GM23338 (cell line): ENCODE data around the gene GTSE1. TPM values are rescaled to one million over a fixed set of nuclear protein-coding genes. Genes with fewer than 3 reads are reported as not detected.

Source experiments
- ATAC-seq: fragments of 200-7000 bp; cut with Tn5 transposase; 3 replicates; pipeline ENCODE4 v1.9.1; 2020
- DNase-seq: peaks from one replicate; pipeline ENCODE4 v3.0.0-alpha.2; 2015; ENCODE audit warnings: low spot score
- H2AFZ ChIP-seq: fragments of 200-600 bp; sonication (generic); 2 replicates; pipeline ENCODE4 v1.8.0; 2016; ENCODE audit warnings: antibody characterized with exemption, mild to moderate bottlenecking, moderate library complexity
- H3F3A ChIP-seq: fragments of 200-600 bp; sonication (generic); replicated peaks from 2 replicates; pipeline ENCODE4 v1.8.0; 2017; ENCODE audit warnings: antibody characterized with exemption, mixed run types, low read depth
- H3K27ac ChIP-seq: fragments of 200-600 bp; sonication (generic); 2 replicates; pipeline ENCODE4 v1.6.1; 2016; ENCODE audit warnings: low read depth
- H3K27me3 ChIP-seq: fragments of 200-600 bp; sonication (generic); 2 replicates; pipeline ENCODE4 v1.8.0; 2016; ENCODE audit warnings: mild to moderate bottlenecking, mixed run types, moderate library complexity; ENCODE audit not compliant: insufficient read depth
- H3K36me3 ChIP-seq: fragments of 200-600 bp; sonication (generic); 2 replicates; pipeline ENCODE4 v1.8.0; 2016; ENCODE audit warnings: mild to moderate bottlenecking; ENCODE audit not compliant: insufficient read depth
- H3K4me1 ChIP-seq: fragments of 200-600 bp; sonication (generic); 2 replicates; pipeline ENCODE4 v1.8.0; 2016; ENCODE audit warnings: mild to moderate bottlenecking, moderate library complexity; ENCODE audit not compliant: insufficient read depth
- H3K4me2 ChIP-seq: fragments of 200-600 bp; sonication (generic); 2 replicates; pipeline ENCODE4 v1.7.1; 2017; ENCODE audit warnings: mixed run types
- H3K4me3 ChIP-seq: fragments of 200-600 bp; sonication (generic); 2 replicates; pipeline ENCODE4 v1.6.1; 2016; ENCODE audit warnings: mixed run types
- H3K79me2 ChIP-seq: fragments of 200-600 bp; sonication (generic); replicated peaks from 2 replicates; pipeline ENCODE4 v1.8.0; 2017; ENCODE audit warnings: mild to moderate bottlenecking; ENCODE audit not compliant: insufficient read depth
- H3K9me2 ChIP-seq: fragments of 200-600 bp; sonication (generic); 2 replicates; pipeline ENCODE4 v1.8.0; 2017; ENCODE audit not compliant: insufficient read depth
- H4K20me1 ChIP-seq: fragments of 200-600 bp; sonication (generic); replicated peaks from 2 replicates; pipeline ENCODE4 v1.8.0; 2017; ENCODE audit warnings: mild to moderate bottlenecking; ENCODE audit not compliant: insufficient read depth
- H3K27ac Mint-ChIP-seq: 2 replicates; pipeline ENCODE4 v1.8.0; 2020; ENCODE audit warnings: inconsistent platforms, mild to moderate bottlenecking, moderate library complexity, mixed read lengths
- H3K27me3 Mint-ChIP-seq: 3 replicates; pipeline ENCODE4 v1.8.0; 2022; ENCODE audit warnings: low read depth, mild to moderate bottlenecking, moderate library complexity, mixed read lengths, inconsistent platforms; ENCODE audit not compliant: insufficient read depth, poor library complexity
- H3K36me3 Mint-ChIP-seq: 3 replicates; pipeline ENCODE4 v1.8.0; 2021; ENCODE audit warnings: low read depth, mild to moderate bottlenecking, inconsistent platforms, moderate library complexity, mixed read lengths
- H3K4me1 Mint-ChIP-seq: 3 replicates; pipeline ENCODE4 v1.8.0; 2020; ENCODE audit warnings: mild to moderate bottlenecking, inconsistent platforms, mixed read lengths
- H3K4me3 Mint-ChIP-seq: 3 replicates; pipeline ENCODE4 v1.8.0; 2021; ENCODE audit warnings: moderate library complexity, mild to moderate bottlenecking, inconsistent platforms, mixed read lengths
- H3K9me3 Mint-ChIP-seq: 3 replicates; pipeline ENCODE4 v1.8.0; 2020; ENCODE audit warnings: moderate library complexity, mild to moderate bottlenecking, inconsistent platforms, mixed read lengths
- CREB1 ChIP-seq: fragments of 250-450 bp; sonication (Bioruptor Pico); IDR thresholded peaks from 2 replicates; pipeline ENCODE4 v1.5.0; 2020; ENCODE audit warnings: low read depth, mild to moderate bottlenecking, moderate library complexity
- EZH2 ChIP-seq: fragments of 200-600 bp; sonication (generic); IDR thresholded peaks from one replicate; pipeline ENCODE4 v1.8.0; 2017; ENCODE audit warnings: antibody characterized with exemption, mild to moderate bottlenecking, low read depth; ENCODE audit not compliant: unreplicated experiment
- EZH2phosphoT487 ChIP-seq: fragments of 200-600 bp; sonication (generic); IDR thresholded peaks from one replicate; pipeline ENCODE4 v1.8.1; 2018; ENCODE audit warnings: antibody characterized with exemption; ENCODE audit not compliant: unreplicated experiment
- JUNB ChIP-seq: IDR thresholded peaks from one replicate; pipeline ENCODE4 v1.6.1; 2016; ENCODE audit warnings: antibody characterized with exemption; ENCODE audit not compliant: unreplicated experiment
- NANOG ChIP-seq: IDR thresholded peaks from 2 replicates; pipeline ENCODE4 v1.6.1; 2016; ENCODE audit warnings: antibody characterized with exemption, borderline replicate concordance
- POLR2AphosphoS5 ChIP-seq: IDR thresholded peaks from 2 replicates; pipeline ENCODE4 v1.6.1; 2016; ENCODE audit warnings: antibody characterized with exemption, low read depth
- STAT1 ChIP-seq: IDR thresholded peaks from one replicate; pipeline ENCODE4 v1.6.1; 2016; ENCODE audit warnings: antibody characterized with exemption; ENCODE audit not compliant: unreplicated experiment
- ZNF114 ChIP-seq: fragments of 250-450 bp; sonication (Bioruptor Pico); IDR thresholded peaks from 2 replicates; pipeline ENCODE4 v1.5.0; 2020; ENCODE audit warnings: mild to moderate bottlenecking, moderate library complexity
- ZNF331 ChIP-seq: fragments of 250-450 bp; sonication (Bioruptor Pico); IDR thresholded peaks from 2 replicates; pipeline ENCODE4 v1.5.0; 2020; ENCODE audit warnings: low read depth, mild to moderate bottlenecking, moderate library complexity
- polyA plus RNA-seq: library from polyadenylated mRNA; unstranded; fragments of >200 nt; fragmentation: Nextera tagmentation; extraction: Ambion mirVana; gene quantifications from 2 replicates; pipeline ENCODE4 v1.2.1, GENCODE V29; 2016
- total RNA-seq: library from RNA; depleted of rRNA; stranded (reverse); fragments of >200 nt; shearing (Covaris generic); gene quantifications from 2 replicates; pipeline ENCODE4 v1.2.3, GENCODE V29; 2014
- TF ChIP-seq, protein P1 (sequence below): IDR thresholded peaks from one replicate; pipeline ENCODE4 v1.6.1; 2018; ENCODE audit warnings: antibody characterized with exemption; ENCODE audit not compliant: unreplicated experiment
- TF ChIP-seq, protein P2 (sequence below), 2 experiments: fragments of 200-600 bp in 1 of 2; sonication (generic) in 1 of 2; conservative IDR thresholded peaks; 2 replicates each; pipeline versions ENCODE4 v1.5.1 to v1.6.1; 2016 to 2017; ENCODE audit warnings: antibody characterized with exemption in 2 of 2, low read depth in 2 of 2, mild to moderate bottlenecking in 2 of 2, moderate library complexity in 1 of 2
- TF ChIP-seq, protein P3 (sequence below): fragments of 250-450 bp; sonication (Bioruptor Pico); IDR thresholded peaks from 2 replicates; pipeline ENCODE4 v1.5.0; 2020; ENCODE audit warnings: mild to moderate bottlenecking, moderate library complexity

The GTSE1 gene
- total and polyA plus RNA-seq, 2 experiments from 2014 or later = 26.3 to 28.6 TPM

DNA sequence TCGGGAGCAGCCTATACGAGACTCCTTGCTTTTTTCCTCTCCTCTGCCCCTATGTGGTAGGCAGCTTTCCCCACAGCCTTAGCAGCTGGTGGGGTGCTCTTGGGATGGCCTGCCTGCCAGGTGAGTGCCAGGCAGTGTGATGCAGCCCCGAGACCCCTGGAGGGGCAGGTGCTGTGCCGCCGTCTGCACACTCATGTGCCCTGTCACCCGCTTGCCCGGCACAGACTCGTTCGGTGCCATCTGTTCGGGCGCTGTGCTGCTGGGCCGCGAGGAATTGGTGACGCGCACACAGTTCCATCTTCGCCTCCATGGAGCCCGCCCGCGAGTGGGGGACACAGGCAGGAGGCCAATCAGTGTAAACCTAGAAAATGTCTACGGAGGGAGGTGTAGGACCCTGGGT lies 54.0 kb downstream of the GTSE1 start:
- no peaks in the 10 kb centered on the region; the same call in 2 of the 3 replicates for H3K9me3 Mint-ChIP-seq
- no peaks in the 10 kb centered on the region for H3K4me1 Mint-ChIP-seq
- H3K27me3 ChIP-seq = no peaks in the 10 kb centered on the region
- no peaks in the 10 kb centered on the region for H3K9me2 ChIP-seq
- H3F3A ChIP-seq = peaks cover 7% of the 10 kb centered on the region; the same call in 1 of the 2 replicates
- peaks cover 13% of the 10 kb centered on the region; the same call in 1 of the 2 replicates for H3K79me2 ChIP-seq
- TF ChIP-seq JUNB = no peak
- TF ChIP-seq ZNF331 (CRISPR knock-in tag) = no peak
- TF ChIP-seq, protein P1, sequence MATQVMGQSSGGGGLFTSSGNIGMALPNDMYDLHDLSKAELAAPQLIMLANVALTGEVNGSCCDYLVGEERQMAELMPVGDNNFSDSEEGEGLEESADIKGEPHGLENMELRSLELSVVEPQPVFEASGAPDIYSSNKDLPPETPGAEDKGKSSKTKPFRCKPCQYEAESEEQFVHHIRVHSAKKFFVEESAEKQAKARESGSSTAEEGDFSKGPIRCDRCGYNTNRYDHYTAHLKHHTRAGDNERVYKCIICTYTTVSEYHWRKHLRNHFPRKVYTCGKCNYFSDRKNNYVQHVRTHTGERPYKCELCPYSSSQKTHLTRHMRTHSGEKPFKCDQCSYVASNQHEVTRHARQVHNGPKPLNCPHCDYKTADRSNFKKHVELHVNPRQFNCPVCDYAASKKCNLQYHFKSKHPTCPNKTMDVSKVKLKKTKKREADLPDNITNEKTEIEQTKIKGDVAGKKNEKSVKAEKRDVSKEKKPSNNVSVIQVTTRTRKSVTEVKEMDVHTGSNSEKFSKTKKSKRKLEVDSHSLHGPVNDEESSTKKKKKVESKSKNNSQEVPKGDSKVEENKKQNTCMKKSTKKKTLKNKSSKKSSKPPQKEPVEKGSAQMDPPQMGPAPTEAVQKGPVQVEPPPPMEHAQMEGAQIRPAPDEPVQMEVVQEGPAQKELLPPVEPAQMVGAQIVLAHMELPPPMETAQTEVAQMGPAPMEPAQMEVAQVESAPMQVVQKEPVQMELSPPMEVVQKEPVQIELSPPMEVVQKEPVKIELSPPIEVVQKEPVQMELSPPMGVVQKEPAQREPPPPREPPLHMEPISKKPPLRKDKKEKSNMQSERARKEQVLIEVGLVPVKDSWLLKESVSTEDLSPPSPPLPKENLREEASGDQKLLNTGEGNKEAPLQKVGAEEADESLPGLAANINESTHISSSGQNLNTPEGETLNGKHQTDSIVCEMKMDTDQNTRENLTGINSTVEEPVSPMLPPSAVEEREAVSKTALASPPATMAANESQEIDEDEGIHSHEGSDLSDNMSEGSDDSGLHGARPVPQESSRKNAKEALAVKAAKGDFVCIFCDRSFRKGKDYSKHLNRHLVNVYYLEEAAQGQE = no peak
- TF ChIP-seq STAT1 = no peak
- TF ChIP-seq, protein P2, sequence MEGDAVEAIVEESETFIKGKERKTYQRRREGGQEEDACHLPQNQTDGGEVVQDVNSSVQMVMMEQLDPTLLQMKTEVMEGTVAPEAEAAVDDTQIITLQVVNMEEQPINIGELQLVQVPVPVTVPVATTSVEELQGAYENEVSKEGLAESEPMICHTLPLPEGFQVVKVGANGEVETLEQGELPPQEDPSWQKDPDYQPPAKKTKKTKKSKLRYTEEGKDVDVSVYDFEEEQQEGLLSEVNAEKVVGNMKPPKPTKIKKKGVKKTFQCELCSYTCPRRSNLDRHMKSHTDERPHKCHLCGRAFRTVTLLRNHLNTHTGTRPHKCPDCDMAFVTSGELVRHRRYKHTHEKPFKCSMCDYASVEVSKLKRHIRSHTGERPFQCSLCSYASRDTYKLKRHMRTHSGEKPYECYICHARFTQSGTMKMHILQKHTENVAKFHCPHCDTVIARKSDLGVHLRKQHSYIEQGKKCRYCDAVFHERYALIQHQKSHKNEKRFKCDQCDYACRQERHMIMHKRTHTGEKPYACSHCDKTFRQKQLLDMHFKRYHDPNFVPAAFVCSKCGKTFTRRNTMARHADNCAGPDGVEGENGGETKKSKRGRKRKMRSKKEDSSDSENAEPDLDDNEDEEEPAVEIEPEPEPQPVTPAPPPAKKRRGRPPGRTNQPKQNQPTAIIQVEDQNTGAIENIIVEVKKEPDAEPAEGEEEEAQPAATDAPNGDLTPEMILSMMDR (conservative IDR thresholded peaks at IDR 0.05; ENCODE audit: low read depth in 2 of 2) = no peak
- no peak for TF ChIP-seq POLR2AphosphoS5
- TF ChIP-seq, protein P3, sequence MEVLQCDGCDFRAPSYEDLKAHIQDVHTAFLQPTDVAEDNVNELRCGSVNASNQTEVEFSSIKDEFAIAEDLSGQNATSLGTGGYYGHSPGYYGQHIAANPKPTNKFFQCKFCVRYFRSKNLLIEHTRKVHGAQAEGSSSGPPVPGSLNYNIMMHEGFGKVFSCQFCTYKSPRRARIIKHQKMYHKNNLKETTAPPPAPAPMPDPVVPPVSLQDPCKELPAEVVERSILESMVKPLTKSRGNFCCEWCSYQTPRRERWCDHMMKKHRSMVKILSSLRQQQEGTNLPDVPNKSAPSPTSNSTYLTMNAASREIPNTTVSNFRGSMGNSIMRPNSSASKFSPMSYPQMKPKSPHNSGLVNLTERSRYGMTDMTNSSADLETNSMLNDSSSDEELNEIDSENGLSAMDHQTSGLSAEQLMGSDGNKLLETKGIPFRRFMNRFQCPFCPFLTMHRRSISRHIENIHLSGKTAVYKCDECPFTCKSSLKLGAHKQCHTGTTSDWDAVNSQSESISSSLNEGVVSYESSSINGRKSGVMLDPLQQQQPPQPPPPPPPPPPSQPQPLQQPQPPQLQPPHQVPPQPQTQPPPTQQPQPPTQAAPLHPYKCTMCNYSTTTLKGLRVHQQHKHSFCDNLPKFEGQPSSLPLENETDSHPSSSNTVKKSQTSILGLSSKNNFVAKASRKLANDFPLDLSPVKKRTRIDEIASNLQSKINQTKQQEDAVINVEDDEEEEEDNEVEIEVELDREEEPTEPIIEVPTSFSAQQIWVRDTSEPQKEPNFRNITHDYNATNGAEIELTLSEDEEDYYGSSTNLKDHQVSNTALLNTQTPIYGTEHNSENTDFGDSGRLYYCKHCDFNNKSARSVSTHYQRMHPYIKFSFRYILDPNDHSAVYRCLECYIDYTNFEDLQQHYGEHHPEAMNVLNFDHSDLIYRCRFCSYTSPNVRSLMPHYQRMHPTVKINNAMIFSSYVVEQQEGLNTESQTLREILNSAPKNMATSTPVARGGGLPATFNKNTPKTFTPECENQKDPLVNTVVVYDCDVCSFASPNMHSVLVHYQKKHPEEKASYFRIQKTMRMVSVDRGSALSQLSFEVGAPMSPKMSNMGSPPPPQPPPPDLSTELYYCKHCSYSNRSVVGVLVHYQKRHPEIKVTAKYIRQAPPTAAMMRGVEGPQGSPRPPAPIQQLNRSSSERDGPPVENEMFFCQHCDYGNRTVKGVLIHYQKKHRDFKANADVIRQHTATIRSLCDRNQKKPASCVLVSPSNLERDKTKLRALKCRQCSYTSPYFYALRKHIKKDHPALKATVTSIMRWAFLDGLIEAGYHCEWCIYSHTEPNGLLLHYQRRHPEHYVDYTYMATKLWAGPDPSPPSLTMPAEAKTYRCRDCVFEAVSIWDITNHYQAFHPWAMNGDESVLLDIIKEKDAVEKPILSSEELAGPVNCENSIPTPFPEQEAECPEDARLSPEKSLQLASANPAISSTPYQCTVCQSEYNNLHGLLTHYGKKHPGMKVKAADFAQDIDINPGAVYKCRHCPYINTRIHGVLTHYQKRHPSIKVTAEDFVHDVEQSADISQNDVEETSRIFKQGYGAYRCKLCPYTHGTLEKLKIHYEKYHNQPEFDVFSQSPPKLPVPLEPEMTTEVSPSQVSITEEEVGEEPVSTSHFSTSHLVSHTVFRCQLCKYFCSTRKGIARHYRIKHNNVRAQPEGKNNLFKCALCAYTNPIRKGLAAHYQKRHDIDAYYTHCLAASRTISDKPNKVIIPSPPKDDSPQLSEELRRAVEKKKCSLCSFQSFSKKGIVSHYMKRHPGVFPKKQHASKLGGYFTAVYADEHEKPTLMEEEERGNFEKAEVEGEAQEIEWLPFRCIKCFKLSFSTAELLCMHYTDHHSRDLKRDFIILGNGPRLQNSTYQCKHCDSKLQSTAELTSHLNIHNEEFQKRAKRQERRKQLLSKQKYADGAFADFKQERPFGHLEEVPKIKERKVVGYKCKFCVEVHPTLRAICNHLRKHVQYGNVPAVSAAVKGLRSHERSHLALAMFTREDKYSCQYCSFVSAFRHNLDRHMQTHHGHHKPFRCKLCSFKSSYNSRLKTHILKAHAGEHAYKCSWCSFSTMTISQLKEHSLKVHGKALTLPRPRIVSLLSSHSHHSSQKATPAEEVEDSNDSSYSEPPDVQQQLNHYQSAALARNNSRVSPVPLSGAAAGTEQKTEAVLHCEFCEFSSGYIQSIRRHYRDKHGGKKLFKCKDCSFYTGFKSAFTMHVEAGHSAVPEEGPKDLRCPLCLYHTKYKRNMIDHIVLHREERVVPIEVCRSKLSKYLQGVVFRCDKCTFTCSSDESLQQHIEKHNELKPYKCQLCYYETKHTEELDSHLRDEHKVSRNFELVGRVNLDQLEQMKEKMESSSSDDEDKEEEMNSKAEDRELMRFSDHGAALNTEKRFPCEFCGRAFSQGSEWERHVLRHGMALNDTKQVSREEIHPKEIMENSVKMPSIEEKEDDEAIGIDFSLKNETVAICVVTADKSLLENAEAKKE (CRISPR knock-in tag) = no peak
- no peak for TF ChIP-seq NANOG
- no peak for TF ChIP-seq CREB1 (CRISPR knock-in tag)
- no peak for TF ChIP-seq EZH2
- TF ChIP-seq ZNF114 (CRISPR knock-in tag) = no peak
- TF ChIP-seq EZH2phosphoT487 = no peak
- H3K4me2 ChIP-seq = no peak overlapping the region
- no peak overlapping the region for H3K27ac Mint-ChIP-seq
- DNase-seq (no peak), ATAC-seq (no peak)
- no peak overlapping the region for H3K4me3 ChIP-seq
- H3K27me3 Mint-ChIP-seq = peaks cover 8% of the 10 kb centered on the region
- H3K36me3 ChIP-seq = peaks cover 21% of the 10 kb centered on the region
- peaks cover 80% of the 10 kb centered on the region for H3K36me3 Mint-ChIP-seq
- H3K4me1 ChIP-seq = no peaks in the 10 kb centered on the region
- H4K20me1 ChIP-seq = peaks cover 4% of the 10 kb centered on the region
- H3K4me3 Mint-ChIP-seq = no peak overlapping the region
- H3K27ac ChIP-seq = no peak overlapping the region
- H2AFZ ChIP-seq = no peak overlapping the region
